ENCODE data around the gene DOCK9. TPM values are rescaled to one million over a fixed set of nuclear protein-coding genes. Genes with fewer than 3 reads are reported as not detected.

The DOCK9 gene
- total and polyA plus RNA-seq, 2 experiments from 2014 or later, result 8.5 to 57.7 TPM

DNA sequence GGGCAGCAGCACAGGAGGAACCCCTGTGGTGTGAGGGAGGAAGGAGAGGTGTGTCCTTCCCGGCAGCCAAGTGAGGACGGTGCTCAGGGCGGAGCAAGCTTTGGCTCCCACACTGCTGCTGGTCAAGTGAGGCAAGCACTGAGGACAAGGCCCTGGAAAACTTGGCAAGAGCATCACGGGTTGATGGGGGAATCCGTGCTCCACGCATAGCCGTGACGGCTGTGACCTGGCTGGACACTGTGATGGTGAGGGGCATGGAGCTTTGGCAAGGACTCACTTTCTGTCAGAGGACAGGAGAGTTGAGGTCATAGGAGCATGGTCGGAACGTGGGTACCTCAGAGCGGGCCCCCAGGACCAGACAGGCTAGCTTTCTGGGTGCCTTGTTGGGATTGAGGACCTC is 196.4 kb downstream of the DOCK9 start:
- H3K36me3 Mint-ChIP-seq (ENCODE audit: low read depth), result peaks cover 3% of the 10 kb centered on the region; the same call in 1 of the 3 replicates
- peaks cover 7% of the 10 kb centered on the region for H3K4me1 ChIP-seq (ENCODE audit: insufficient read depth)
- no peaks in the 10 kb centered on the region for H3K79me2 ChIP-seq (replicated peaks; ENCODE audit: insufficient read depth)
- no peaks in the 10 kb centered on the region for H3K36me3 ChIP-seq (ENCODE audit: insufficient read depth)
- peaks cover 12% of the 10 kb centered on the region for H3K9me2 ChIP-seq (ENCODE audit: insufficient read depth)
- H3K27me3 ChIP-seq (ENCODE audit: insufficient read depth), result no peaks in the 10 kb centered on the region
- H3K9me3 Mint-ChIP-seq, result no peaks in the 10 kb centered on the region
- H3F3A ChIP-seq (replicated peaks; ENCODE audit: low read depth), result no peaks in the 10 kb centered on the region
- no peak overlapping the region for H2AFZ ChIP-seq
- no peak overlapping the region for H3K4me3 ChIP-seq
- TF ChIP-seq, protein P1, sequence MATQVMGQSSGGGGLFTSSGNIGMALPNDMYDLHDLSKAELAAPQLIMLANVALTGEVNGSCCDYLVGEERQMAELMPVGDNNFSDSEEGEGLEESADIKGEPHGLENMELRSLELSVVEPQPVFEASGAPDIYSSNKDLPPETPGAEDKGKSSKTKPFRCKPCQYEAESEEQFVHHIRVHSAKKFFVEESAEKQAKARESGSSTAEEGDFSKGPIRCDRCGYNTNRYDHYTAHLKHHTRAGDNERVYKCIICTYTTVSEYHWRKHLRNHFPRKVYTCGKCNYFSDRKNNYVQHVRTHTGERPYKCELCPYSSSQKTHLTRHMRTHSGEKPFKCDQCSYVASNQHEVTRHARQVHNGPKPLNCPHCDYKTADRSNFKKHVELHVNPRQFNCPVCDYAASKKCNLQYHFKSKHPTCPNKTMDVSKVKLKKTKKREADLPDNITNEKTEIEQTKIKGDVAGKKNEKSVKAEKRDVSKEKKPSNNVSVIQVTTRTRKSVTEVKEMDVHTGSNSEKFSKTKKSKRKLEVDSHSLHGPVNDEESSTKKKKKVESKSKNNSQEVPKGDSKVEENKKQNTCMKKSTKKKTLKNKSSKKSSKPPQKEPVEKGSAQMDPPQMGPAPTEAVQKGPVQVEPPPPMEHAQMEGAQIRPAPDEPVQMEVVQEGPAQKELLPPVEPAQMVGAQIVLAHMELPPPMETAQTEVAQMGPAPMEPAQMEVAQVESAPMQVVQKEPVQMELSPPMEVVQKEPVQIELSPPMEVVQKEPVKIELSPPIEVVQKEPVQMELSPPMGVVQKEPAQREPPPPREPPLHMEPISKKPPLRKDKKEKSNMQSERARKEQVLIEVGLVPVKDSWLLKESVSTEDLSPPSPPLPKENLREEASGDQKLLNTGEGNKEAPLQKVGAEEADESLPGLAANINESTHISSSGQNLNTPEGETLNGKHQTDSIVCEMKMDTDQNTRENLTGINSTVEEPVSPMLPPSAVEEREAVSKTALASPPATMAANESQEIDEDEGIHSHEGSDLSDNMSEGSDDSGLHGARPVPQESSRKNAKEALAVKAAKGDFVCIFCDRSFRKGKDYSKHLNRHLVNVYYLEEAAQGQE (IDR thresholded peaks at IDR 0.05; ENCODE audit: unreplicated experiment), result no peak
- no peak for TF ChIP-seq POLR2AphosphoS5 (IDR thresholded peaks at IDR 0.05; ENCODE audit: low read depth)
- TF ChIP-seq, protein P2, sequence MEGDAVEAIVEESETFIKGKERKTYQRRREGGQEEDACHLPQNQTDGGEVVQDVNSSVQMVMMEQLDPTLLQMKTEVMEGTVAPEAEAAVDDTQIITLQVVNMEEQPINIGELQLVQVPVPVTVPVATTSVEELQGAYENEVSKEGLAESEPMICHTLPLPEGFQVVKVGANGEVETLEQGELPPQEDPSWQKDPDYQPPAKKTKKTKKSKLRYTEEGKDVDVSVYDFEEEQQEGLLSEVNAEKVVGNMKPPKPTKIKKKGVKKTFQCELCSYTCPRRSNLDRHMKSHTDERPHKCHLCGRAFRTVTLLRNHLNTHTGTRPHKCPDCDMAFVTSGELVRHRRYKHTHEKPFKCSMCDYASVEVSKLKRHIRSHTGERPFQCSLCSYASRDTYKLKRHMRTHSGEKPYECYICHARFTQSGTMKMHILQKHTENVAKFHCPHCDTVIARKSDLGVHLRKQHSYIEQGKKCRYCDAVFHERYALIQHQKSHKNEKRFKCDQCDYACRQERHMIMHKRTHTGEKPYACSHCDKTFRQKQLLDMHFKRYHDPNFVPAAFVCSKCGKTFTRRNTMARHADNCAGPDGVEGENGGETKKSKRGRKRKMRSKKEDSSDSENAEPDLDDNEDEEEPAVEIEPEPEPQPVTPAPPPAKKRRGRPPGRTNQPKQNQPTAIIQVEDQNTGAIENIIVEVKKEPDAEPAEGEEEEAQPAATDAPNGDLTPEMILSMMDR (conservative IDR thresholded peaks at IDR 0.05; ENCODE audit: low read depth in 2 of 2), result no peak
- no peak overlapping the region for H3K27ac ChIP-seq (ENCODE audit: low read depth)
- no peak overlapping the region for H3K27ac Mint-ChIP-seq
- peaks cover 5% of the 10 kb centered on the region for H3K27me3 Mint-ChIP-seq (ENCODE audit: insufficient read depth, low read depth, poor library complexity)
- no peak overlapping the region for H3K4me3 Mint-ChIP-seq
- no peak for ATAC-seq
- H4K20me1 ChIP-seq (replicated peaks; ENCODE audit: insufficient read depth), result no peaks in the 10 kb centered on the region
- DNase-seq (ENCODE audit: low spot score), result no peak
- no peak overlapping the region for H3K4me2 ChIP-seq
- peaks cover 11% of the 10 kb centered on the region; the same call in 2 of the 3 replicates for H3K4me1 Mint-ChIP-seq

DNA sequence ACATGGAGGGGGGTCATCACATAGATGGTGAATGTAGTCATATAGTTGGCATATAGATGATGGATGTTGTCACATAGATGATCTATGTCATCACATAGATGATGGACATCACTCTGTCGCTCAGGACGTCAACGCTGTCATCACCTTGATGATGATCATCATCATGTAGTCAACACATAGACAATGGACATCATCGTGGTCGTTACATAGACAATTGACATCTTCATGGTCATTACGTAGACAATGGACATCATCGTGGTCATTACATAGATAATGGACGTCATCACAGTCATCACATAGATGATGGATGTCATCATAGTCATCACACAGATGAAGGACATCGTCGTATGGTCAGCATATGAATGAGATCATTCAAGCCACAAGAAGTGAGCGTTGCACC is 196.8 kb downstream of the DOCK9 start:
- Mint-ChIP-seq H3K36me3 (ENCODE audit: low read depth) (peaks cover 3% of the 10 kb centered on the region; the same call in 1 of the 3 replicates), H3K27ac (no peak overlapping the region), H3K9me3 (no peaks in the 10 kb centered on the region), H3K27me3 (ENCODE audit: insufficient read depth, low read depth, poor library complexity) (peaks cover 6% of the 10 kb centered on the region), H3K4me3 (no peak overlapping the region), H3K4me1 (peaks cover 11% of the 10 kb centered on the region; the same call in 2 of the 3 replicates)
- no peak for DNase-seq (ENCODE audit: low spot score)
- H3K4me2 ChIP-seq, result no peak overlapping the region
- no peak overlapping the region for H3K4me3 ChIP-seq
- no peaks in the 10 kb centered on the region for H3F3A ChIP-seq (replicated peaks; ENCODE audit: low read depth)
- no peaks in the 10 kb centered on the region for H4K20me1 ChIP-seq (replicated peaks; ENCODE audit: insufficient read depth)
- H3K9me2 ChIP-seq (ENCODE audit: insufficient read depth), result peaks cover 12% of the 10 kb centered on the region
- H3K27me3 ChIP-seq (ENCODE audit: insufficient read depth), result no peaks in the 10 kb centered on the region
- no peaks in the 10 kb centered on the region for H3K36me3 ChIP-seq (ENCODE audit: insufficient read depth)
- H3K27ac ChIP-seq (ENCODE audit: low read depth), result no peak overlapping the region
- ATAC-seq, result no peak
- H3K4me1 ChIP-seq (ENCODE audit: insufficient read depth), result peaks cover 7% of the 10 kb centered on the region
- H2AFZ ChIP-seq, result no peak overlapping the region
- H3K79me2 ChIP-seq (replicated peaks; ENCODE audit: insufficient read depth), result no peaks in the 10 kb centered on the region
- TF ChIP-seq, protein P3, sequence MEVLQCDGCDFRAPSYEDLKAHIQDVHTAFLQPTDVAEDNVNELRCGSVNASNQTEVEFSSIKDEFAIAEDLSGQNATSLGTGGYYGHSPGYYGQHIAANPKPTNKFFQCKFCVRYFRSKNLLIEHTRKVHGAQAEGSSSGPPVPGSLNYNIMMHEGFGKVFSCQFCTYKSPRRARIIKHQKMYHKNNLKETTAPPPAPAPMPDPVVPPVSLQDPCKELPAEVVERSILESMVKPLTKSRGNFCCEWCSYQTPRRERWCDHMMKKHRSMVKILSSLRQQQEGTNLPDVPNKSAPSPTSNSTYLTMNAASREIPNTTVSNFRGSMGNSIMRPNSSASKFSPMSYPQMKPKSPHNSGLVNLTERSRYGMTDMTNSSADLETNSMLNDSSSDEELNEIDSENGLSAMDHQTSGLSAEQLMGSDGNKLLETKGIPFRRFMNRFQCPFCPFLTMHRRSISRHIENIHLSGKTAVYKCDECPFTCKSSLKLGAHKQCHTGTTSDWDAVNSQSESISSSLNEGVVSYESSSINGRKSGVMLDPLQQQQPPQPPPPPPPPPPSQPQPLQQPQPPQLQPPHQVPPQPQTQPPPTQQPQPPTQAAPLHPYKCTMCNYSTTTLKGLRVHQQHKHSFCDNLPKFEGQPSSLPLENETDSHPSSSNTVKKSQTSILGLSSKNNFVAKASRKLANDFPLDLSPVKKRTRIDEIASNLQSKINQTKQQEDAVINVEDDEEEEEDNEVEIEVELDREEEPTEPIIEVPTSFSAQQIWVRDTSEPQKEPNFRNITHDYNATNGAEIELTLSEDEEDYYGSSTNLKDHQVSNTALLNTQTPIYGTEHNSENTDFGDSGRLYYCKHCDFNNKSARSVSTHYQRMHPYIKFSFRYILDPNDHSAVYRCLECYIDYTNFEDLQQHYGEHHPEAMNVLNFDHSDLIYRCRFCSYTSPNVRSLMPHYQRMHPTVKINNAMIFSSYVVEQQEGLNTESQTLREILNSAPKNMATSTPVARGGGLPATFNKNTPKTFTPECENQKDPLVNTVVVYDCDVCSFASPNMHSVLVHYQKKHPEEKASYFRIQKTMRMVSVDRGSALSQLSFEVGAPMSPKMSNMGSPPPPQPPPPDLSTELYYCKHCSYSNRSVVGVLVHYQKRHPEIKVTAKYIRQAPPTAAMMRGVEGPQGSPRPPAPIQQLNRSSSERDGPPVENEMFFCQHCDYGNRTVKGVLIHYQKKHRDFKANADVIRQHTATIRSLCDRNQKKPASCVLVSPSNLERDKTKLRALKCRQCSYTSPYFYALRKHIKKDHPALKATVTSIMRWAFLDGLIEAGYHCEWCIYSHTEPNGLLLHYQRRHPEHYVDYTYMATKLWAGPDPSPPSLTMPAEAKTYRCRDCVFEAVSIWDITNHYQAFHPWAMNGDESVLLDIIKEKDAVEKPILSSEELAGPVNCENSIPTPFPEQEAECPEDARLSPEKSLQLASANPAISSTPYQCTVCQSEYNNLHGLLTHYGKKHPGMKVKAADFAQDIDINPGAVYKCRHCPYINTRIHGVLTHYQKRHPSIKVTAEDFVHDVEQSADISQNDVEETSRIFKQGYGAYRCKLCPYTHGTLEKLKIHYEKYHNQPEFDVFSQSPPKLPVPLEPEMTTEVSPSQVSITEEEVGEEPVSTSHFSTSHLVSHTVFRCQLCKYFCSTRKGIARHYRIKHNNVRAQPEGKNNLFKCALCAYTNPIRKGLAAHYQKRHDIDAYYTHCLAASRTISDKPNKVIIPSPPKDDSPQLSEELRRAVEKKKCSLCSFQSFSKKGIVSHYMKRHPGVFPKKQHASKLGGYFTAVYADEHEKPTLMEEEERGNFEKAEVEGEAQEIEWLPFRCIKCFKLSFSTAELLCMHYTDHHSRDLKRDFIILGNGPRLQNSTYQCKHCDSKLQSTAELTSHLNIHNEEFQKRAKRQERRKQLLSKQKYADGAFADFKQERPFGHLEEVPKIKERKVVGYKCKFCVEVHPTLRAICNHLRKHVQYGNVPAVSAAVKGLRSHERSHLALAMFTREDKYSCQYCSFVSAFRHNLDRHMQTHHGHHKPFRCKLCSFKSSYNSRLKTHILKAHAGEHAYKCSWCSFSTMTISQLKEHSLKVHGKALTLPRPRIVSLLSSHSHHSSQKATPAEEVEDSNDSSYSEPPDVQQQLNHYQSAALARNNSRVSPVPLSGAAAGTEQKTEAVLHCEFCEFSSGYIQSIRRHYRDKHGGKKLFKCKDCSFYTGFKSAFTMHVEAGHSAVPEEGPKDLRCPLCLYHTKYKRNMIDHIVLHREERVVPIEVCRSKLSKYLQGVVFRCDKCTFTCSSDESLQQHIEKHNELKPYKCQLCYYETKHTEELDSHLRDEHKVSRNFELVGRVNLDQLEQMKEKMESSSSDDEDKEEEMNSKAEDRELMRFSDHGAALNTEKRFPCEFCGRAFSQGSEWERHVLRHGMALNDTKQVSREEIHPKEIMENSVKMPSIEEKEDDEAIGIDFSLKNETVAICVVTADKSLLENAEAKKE (CRISPR knock-in tag; IDR thresholded peaks at IDR 0.05), result no peak
- TF ChIP-seq EZH2phosphoT487 (IDR thresholded peaks at IDR 0.05; ENCODE audit: unreplicated experiment) (no peak), EZH2 (IDR thresholded peaks at IDR 0.05; ENCODE audit: low read depth, unreplicated experiment) (no peak), JUNB (IDR thresholded peaks at IDR 0.05; ENCODE audit: unreplicated experiment) (no peak), ZNF331 (CRISPR knock-in tag; IDR thresholded peaks at IDR 0.05; ENCODE audit: low read depth) (no peak)
